ENCODE results near the gene ZNF367.
A peak's percentile ranks its signal among the peaks of the same experiment; 100 is the strongest.

ZNF367 gene

DNA sequence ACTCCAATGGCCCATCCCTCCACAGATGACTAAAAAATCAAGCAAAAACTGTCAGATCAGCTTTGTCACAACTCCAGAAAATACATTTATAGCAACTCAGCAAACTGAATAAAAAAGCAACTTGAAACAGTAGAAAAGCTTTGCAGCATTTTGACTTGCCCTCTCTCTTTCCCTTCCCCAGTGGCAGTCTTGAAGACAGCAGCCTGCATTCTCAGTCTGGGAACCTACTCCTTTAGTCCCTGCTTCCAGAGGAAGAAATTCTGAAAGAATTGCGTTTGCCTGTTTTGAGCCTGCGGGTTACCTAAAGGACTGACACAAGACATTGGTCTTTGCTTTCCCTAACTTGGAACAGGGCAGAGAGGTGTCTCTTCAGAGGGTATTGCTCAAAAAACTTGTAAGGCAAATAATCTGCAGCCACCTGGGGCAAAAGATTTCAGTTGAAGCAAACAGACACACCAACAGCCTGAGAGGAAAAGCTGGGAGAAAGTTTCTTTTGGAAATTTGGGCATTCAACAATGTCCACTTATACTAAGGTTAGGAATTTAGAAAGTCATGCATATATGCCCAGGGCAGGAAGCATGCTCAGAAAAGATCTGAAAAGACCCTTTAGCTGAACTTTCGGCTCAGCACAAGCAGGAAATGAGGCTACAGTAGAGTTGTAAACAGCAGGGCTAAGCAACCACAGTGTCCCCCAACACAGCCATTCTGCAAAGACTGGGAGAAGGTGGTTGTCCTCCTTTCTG, 19.4 kb downstream of the ZNF367 start:
- Histone ChIP-seq H3K9me2 (ENCODE audit: low read depth, low read length) (no peaks in the 10 kb centered on the region), H3K4me3 (ENCODE audit: low read depth, low read length, poor library complexity, severe bottlenecking) (no peak overlapping the region), H3K9me3 (ENCODE audit: low read length) (no peaks in the 10 kb centered on the region), H4K20me1 (ENCODE audit: insufficient read depth, low read length) (no peaks in the 10 kb centered on the region), H3K27me3 (ENCODE audit: insufficient read depth, low read length) (no peaks in the 10 kb centered on the region), H3K79me2 (ENCODE audit: insufficient read depth, low read length) (peaks cover 51% of the 10 kb centered on the region), H3K4me2 (ENCODE audit: low read length) (peak overlapping the region; percentile 9; the same call in 1 of the 2 replicates), H2AFZ (ENCODE audit: low read length) (no peak overlapping the region), H3K27ac (ENCODE audit: low read depth, low read length, poor library complexity, severe bottlenecking) (peak overlapping the region; percentile 77), H3K9ac (ENCODE audit: low read length) (no peak overlapping the region), H3F3A (ENCODE audit: insufficient read depth, low read length) (no peaks in the 10 kb centered on the region), H3K36me3 (ENCODE audit: insufficient read depth, low read length) (peaks cover 54% of the 10 kb centered on the region), H3K4me1 (ENCODE audit: insufficient read depth, low read length, severe bottlenecking) (peaks cover 23% of the 10 kb centered on the region)
- TF ChIP-seq, protein P1, sequence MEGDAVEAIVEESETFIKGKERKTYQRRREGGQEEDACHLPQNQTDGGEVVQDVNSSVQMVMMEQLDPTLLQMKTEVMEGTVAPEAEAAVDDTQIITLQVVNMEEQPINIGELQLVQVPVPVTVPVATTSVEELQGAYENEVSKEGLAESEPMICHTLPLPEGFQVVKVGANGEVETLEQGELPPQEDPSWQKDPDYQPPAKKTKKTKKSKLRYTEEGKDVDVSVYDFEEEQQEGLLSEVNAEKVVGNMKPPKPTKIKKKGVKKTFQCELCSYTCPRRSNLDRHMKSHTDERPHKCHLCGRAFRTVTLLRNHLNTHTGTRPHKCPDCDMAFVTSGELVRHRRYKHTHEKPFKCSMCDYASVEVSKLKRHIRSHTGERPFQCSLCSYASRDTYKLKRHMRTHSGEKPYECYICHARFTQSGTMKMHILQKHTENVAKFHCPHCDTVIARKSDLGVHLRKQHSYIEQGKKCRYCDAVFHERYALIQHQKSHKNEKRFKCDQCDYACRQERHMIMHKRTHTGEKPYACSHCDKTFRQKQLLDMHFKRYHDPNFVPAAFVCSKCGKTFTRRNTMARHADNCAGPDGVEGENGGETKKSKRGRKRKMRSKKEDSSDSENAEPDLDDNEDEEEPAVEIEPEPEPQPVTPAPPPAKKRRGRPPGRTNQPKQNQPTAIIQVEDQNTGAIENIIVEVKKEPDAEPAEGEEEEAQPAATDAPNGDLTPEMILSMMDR (IDR thresholded peaks at IDR 0.05; ENCODE audit: low read length), result no peak
- no peak for TF ChIP-seq EZH2 (IDR thresholded peaks at IDR 0.05; ENCODE audit: borderline replicate concordance, low read length)

DNA sequence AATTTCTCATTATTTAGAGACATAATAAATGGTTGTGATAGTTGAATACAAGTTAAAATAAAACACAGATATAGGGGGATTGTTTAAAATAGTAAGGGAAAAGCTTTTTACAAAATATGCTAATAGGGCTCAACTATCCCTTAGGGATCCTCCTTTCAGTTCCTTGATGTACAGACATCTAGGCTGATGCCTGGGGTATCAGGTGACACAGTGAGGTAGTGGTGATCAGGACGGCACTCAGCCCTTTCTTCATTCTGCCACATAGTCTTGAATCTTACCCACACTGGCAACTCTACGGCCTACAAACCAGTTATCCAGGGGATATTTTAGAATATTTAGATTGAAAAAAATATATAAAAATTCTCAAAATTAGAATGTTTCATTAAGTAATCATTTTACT, 22.2 kb downstream of the ZNF367 start:
- Histone ChIP-seq H3K9me3 (ENCODE audit: low read length) (no peaks in the 10 kb centered on the region), H3K79me2 (ENCODE audit: insufficient read depth, low read length) (peaks cover 30% of the 10 kb centered on the region), H3K9me2 (ENCODE audit: low read depth, low read length) (no peaks in the 10 kb centered on the region), H3K36me3 (ENCODE audit: insufficient read depth, low read length) (peaks cover 73% of the 10 kb centered on the region), H3K27ac (ENCODE audit: low read depth, low read length, poor library complexity, severe bottlenecking) (no peak overlapping the region), H3K9ac (ENCODE audit: low read length) (no peak overlapping the region), H3K4me3 (ENCODE audit: low read depth, low read length, poor library complexity, severe bottlenecking) (no peak overlapping the region), H3K27me3 (ENCODE audit: insufficient read depth, low read length) (no peaks in the 10 kb centered on the region), H2AFZ (ENCODE audit: low read length) (no peak overlapping the region), H3K4me2 (ENCODE audit: low read length) (no peak overlapping the region), H4K20me1 (ENCODE audit: insufficient read depth, low read length) (no peaks in the 10 kb centered on the region), H3K4me1 (ENCODE audit: insufficient read depth, low read length, severe bottlenecking) (peaks cover 23% of the 10 kb centered on the region), H3F3A (ENCODE audit: insufficient read depth, low read length) (no peaks in the 10 kb centered on the region)
- TF ChIP-seq, protein P1 (IDR thresholded peaks at IDR 0.05; ENCODE audit: low read length), result no peak
- TF ChIP-seq EZH2 (IDR thresholded peaks at IDR 0.05; ENCODE audit: borderline replicate concordance, low read length), result no peak

DNA sequence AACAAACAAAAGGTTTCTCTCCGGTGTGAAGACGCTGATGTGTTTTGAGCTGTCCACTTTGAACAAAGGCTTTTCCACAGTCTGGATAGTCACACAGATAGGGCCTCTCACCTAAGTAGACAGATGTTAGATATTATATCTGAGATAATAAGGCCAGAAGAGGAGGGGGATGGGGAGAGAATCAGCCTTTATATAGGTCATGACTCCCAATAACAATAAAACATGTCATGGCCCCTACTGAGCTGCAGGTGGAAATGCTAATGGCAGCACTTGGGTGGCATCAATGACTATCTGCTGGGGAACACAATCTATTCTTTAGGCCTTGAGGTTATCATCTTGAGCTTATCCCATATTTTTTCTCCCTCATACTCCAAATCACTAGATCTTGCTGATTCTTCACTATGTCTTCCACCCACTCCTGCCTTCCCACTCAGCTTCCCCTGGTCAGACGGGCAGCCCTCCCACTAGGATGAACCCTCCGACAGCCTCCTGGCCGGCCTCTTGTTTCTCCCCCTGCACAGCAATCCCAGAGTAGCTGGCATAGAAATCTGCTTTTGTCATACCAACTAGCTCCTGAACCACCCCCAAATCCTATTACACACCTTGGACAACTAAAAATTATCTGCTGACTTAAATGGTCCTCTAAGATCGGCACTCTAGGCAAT, 23.2 kb downstream of the ZNF367 start:
- peaks cover 15% of the 10 kb centered on the region for H3K4me1 ChIP-seq (ENCODE audit: insufficient read depth, low read length, severe bottlenecking)
- H3K4me2 ChIP-seq (ENCODE audit: low read length), result no peak overlapping the region
- peaks cover 20% of the 10 kb centered on the region for H3K79me2 ChIP-seq (ENCODE audit: insufficient read depth, low read length)
- H3K27me3 ChIP-seq (ENCODE audit: insufficient read depth, low read length), result no peaks in the 10 kb centered on the region
- H3K4me3 ChIP-seq (ENCODE audit: low read depth, low read length, poor library complexity, severe bottlenecking), result no peak overlapping the region
- H4K20me1 ChIP-seq (ENCODE audit: insufficient read depth, low read length), result no peaks in the 10 kb centered on the region
- no peaks in the 10 kb centered on the region for H3F3A ChIP-seq (ENCODE audit: insufficient read depth, low read length)
- no peaks in the 10 kb centered on the region for H3K9me3 ChIP-seq (ENCODE audit: low read length)
- no peaks in the 10 kb centered on the region for H3K9me2 ChIP-seq (ENCODE audit: low read depth, low read length)
- H3K9ac ChIP-seq (ENCODE audit: low read length), result no peak overlapping the region
- H2AFZ ChIP-seq (ENCODE audit: low read length), result no peak overlapping the region
- TF ChIP-seq, protein P1 (IDR thresholded peaks at IDR 0.05; ENCODE audit: low read length), result no peak
- no peak for TF ChIP-seq EZH2 (IDR thresholded peaks at IDR 0.05; ENCODE audit: borderline replicate concordance, low read length)
- no peak overlapping the region for H3K27ac ChIP-seq (ENCODE audit: low read depth, low read length, poor library complexity, severe bottlenecking)
- H3K36me3 ChIP-seq (ENCODE audit: insufficient read depth, low read length), result peaks cover 77% of the 10 kb centered on the region

Data from OCI-LY1 (cell line).